GM10266 (cell line): ENCODE results near the gene KRTAP10-3.
A peak's percentile ranks its signal among the peaks of the same experiment; 100 is the strongest.

Source experiments
- DNase-seq: peaks from one replicate; pipeline ENCODE4 v3.0.0; 2012; ENCODE audit errors: extremely low spot score
- CTCF ChIP-seq: IDR thresholded peaks from 2 replicates; pipeline ENCODE4 v1.5.1; 2012; ENCODE audit warnings: mild to moderate bottlenecking, low read depth; ENCODE audit not compliant: control insufficient read depth, insufficient read depth; ENCODE audit errors: missing control alignments

KRTAP10-3 gene

DNA sequence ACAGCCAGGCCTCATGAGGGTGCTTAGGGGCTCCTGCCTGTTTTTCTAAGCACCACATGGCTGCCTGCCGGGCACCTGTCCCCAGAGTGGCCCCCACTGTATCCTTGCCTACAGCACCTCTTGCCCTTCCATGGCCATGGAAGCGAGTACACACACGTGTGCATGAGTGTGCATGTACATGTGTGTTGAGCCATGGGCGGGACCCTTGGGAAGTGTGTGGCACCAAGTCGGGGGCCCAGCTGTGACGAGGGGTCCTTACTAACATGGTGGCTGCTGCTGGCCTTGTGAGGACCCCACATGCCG is 44.4 kb downstream of the KRTAP10-3 start:
- no peak for DNase-seq
- no peak for TF ChIP-seq CTCF

DNA sequence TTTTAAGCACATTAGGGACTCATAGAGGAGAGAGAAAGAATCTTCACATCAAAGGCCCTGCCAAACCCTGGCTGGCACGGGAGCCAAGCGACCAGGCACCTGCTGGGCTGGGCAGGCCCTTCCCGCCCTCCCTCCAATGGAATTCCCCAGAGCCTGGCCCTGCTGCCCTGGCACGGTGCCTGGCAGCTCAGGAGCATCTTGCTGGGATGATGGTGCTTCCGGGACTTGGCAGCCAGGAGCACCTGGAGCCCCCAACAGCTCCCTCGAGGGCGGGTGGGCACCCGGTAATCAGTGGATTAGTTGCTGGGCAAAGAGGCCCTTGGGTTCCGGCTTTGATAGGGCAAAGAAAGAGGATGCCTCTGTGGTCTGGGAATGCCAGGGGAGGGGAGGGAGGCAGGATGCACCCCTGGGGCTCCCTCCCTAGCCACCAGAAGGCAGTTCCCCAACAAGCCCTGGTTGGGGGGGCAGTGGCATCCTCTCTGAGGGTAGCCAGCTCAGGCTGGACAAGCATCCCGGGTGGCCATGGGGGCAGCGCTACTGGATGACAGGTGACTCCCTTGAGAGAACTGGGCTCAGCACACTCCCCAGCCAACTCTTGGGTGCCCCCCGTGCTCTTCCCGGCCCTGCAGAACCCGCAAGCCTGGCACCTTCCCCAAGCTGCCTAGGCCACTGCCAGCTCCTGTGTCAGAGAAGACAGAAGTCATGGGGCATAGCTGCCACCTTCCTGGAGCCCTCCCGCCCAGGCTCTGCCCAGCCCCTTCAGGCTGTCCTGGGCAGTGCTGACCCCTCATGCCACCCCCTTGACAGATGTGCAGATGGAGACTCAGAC is 45.0 kb downstream of the KRTAP10-3 start:
- DNase-seq, result no peak
- TF ChIP-seq CTCF, result no peak

GRCh38 chr21:44512496-44513388 is 45.9 kb downstream of the KRTAP10-3 start:
- TF ChIP-seq CTCF, result no peak

DNA sequence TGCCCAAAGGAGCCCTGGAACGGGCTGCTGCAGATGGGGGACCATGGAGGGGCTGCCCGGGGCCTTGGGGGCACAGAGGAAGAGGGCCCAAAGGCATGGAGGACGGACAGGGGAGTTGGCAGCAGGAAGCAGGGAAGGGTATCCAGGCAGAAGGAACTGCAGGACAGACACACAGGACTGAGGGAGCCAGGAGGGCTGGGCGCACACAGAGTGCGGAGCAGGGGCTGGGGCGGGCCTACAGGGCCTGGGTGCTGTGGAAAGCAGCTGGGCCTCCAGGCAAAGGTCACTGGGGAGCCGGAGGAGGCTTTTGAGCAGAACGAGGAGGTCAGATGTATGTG is 46.7 kb downstream of the KRTAP10-3 start:
- DNase-seq, result no peak
- TF ChIP-seq CTCF, result no peak

More at GRCh38 chr21:44512496-44513388, 45.9 kb downstream of the KRTAP10-3 start:
- DNase-seq, result no peak

DNA sequence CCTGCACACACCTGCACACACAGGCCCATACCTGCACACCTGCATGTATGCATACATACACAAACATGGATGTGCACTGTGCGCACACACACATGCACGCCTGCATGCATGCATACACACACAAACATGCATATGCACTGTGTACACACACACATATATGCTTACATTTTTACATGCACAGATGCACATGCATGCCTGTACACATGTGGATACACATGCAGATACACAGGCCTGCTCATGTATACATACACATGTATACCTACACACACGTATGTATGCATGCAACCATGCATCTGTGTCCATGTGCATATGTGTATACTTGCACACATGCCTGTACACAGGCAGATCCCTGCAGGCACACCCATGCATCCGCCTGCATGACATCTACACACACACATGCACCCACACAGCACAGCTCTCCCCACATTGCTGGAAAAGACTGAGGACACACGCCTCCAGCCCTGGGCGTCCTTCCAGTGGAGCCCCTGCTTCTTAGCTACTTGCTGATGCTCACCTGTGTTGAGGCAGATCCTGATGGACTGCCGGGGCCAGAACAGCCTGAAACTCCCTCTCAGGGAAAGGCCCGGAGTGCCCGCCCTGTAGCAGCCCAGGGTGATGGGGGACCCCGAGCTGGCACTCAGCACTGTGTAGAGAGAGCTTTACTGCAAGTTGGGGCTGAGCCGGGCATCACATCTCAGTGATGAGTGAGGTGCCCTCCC is 47.2 kb downstream of the KRTAP10-3 start:
- no peak for TF ChIP-seq CTCF
- no peak for DNase-seq

- peak; percentile 90 for DNase-seq
- peak; percentile 87 for TF ChIP-seq CTCF
These were observed 47.9 kb downstream of the KRTAP10-3 start for GRCh38 chr21:44510508-44511218.
